CD4-positive, alpha-beta T cell (primary cell): ENCODE data around the gene TRIM50. TPM values are rescaled to one million over a fixed set of nuclear protein-coding genes. Genes with fewer than 3 reads are reported as not detected.
"Not testable (repeated sequence)": the region's sequence is repeated elsewhere in the genome, so short reads cannot be mapped to it uniquely, and the experiment has no call there.

Source experiments
- ATAC-seq: fragments of 200-7000 bp; cut with Tn5 transposase; one replicate; pipeline ENCODE4 v1.10.0; 2022; ENCODE audit warnings: mild to moderate bottlenecking; ENCODE audit not compliant: poor library complexity
- CTCF ChIA-PET: fragments of 350-600 bp; sonication (Branson Sonifier 250); formaldehyde crosslinking; loops from one replicate; lab custom pipeline; 2021; ENCODE audit warnings: antibody characterized with exemption, inconsistent platforms; lab: Charles Lee
- POLR2A ChIA-PET: fragments of 350-600 bp; sonication (Branson Sonifier 250); formaldehyde crosslinking; loops from one replicate; lab custom pipeline; 2021; ENCODE audit warnings: antibody characterized with exemption, inconsistent platforms; lab: Charles Lee
- DNase-seq, 14 experiments: peaks; one replicate each; pipeline ENCODE4 v3.0.0-alpha.2; 2013 to 2020; ENCODE audit warnings: mixed read lengths in 2 of 14
- H3K27ac ChIP-seq, 2 donors: one replicate each; pipeline versions ENCODE4 v1.5.1 to v1.7.0; 2013; ENCODE audit warnings: low read length in 2 of 2, low read depth in 1 of 2, mild to moderate bottlenecking in 1 of 2
- H3K27me3 ChIP-seq, 2 experiments: 1 replicate in 1 of 2; 2 replicates in 1 of 2; pipeline versions ENCODE4 v1.6.1 to v1.7.0; 2013; ENCODE audit warnings: low read length in 2 of 2, control low read depth in 1 of 2, mild to moderate bottlenecking in 1 of 2, moderate library complexity in 1 of 2; ENCODE audit not compliant: insufficient read depth in 2 of 2, control insufficient read depth in 1 of 2
- H3K36me3 ChIP-seq: one replicate; pipeline ENCODE4 v1.6.1; 2013; ENCODE audit warnings: low read length, control low read depth; ENCODE audit not compliant: insufficient read depth
- H3K4me1 ChIP-seq: one replicate; pipeline ENCODE4 v1.6.1; 2013; ENCODE audit warnings: low read length, control low read depth; ENCODE audit not compliant: insufficient read depth
- H3K4me3 ChIP-seq: one replicate; pipeline ENCODE4 v1.5.1; 2013; ENCODE audit warnings: mild to moderate bottlenecking, low read length, moderate library complexity
- H3K9me3 ChIP-seq, 2 experiments: 1 replicate in 1 of 2; 2 replicates in 1 of 2; pipeline versions ENCODE4 v1.6.1 to v1.7.0; 2013; ENCODE audit warnings: low read length in 2 of 2, mild to moderate bottlenecking in 2 of 2, control low read depth in 1 of 2, moderate library complexity in 1 of 2; ENCODE audit not compliant: control insufficient read depth in 1 of 2, insufficient read depth in 1 of 2
- H3K27ac Mint-ChIP-seq: one replicate; pipeline ENCODE4 v1.8.0; 2020; ENCODE audit warnings: mixed read lengths
- H3K27me3 Mint-ChIP-seq: one replicate; pipeline ENCODE4 v1.8.0; 2021; ENCODE audit warnings: mixed read lengths
- H3K36me3 Mint-ChIP-seq: one replicate; pipeline ENCODE4 v1.8.0; 2021; ENCODE audit warnings: low read depth, mixed read lengths
- H3K4me1 Mint-ChIP-seq: one replicate; pipeline ENCODE4 v1.8.0; 2021; ENCODE audit warnings: low read depth, mixed read lengths
- H3K4me3 Mint-ChIP-seq: one replicate; pipeline ENCODE4 v1.8.0; 2020; ENCODE audit warnings: mild to moderate bottlenecking, mixed read lengths
- H3K9me3 Mint-ChIP-seq: one replicate; pipeline ENCODE4 v1.8.0; 2020; ENCODE audit warnings: mixed read lengths
- intact Hi-C, 2 experiments: fragments of 100-400 bp; cut with DNase I in 1 of 2; cut with micrococcal nuclease in 1 of 2; formaldehyde crosslinking; loops; one replicate each; pipeline versions ENCODE4 v1.15.1 to v1.9.0; 2023 to 2025; cut with DNase I, micrococcal nuclease
- total RNA-seq, 174 experiments: library from RNA in 2 of 174; stranded (reverse) in 2 of 174; gene quantifications; one replicate each; pipeline ENCODE4 v1.2.3 and lab custom pipeline; 2021 to 2026
- TF ChIP-seq, protein P1 (sequence below): fragments of 200-600 bp; IDR thresholded peaks from one replicate; pipeline ENCODE4 v1.8.0; 2022; ENCODE audit warnings: antibody characterized with exemption, mild to moderate bottlenecking

The TRIM50 gene
- total RNA-seq, 2 experiments from 2014 or later = 0.17 TPM; not detected in 1

DNA sequence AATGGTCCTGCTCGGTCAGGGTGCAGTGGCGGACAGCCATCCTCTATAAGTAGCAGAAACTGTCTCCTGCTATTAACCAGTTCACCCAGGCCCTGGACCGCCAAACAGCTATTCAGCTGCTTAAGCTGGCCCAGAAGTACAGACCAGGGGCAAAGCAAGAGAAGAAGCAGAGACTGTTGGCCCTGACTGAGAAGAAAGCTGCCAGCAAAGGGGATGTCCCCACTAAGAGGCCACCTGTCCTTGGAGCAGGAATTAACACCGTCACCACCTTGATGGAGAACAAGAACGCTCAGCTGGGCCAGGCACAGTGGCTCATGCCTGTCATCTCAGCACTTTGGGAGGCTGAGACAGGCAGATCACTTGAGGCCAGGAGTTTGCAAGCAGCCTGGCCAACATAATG is 13.6 kb downstream of the TRIM50 start:
- H3K27me3 ChIP-seq = no peaks in the 10 kb centered on the region
- POLR2A ChIA-PET = no interaction called here
- H3K4me1 ChIP-seq = peaks cover 5% of the 10 kb centered on the region
- no peak for DNase-seq
- ATAC-seq = no peak
- no peak overlapping the region for H3K4me3 ChIP-seq
- no peaks in the 10 kb centered on the region for H3K27me3 Mint-ChIP-seq
- intact Hi-C loops = no loop called here
- H3K27ac Mint-ChIP-seq = no peak overlapping the region
- H3K9me3 Mint-ChIP-seq = no peaks in the 10 kb centered on the region
- TF ChIP-seq, protein P1, sequence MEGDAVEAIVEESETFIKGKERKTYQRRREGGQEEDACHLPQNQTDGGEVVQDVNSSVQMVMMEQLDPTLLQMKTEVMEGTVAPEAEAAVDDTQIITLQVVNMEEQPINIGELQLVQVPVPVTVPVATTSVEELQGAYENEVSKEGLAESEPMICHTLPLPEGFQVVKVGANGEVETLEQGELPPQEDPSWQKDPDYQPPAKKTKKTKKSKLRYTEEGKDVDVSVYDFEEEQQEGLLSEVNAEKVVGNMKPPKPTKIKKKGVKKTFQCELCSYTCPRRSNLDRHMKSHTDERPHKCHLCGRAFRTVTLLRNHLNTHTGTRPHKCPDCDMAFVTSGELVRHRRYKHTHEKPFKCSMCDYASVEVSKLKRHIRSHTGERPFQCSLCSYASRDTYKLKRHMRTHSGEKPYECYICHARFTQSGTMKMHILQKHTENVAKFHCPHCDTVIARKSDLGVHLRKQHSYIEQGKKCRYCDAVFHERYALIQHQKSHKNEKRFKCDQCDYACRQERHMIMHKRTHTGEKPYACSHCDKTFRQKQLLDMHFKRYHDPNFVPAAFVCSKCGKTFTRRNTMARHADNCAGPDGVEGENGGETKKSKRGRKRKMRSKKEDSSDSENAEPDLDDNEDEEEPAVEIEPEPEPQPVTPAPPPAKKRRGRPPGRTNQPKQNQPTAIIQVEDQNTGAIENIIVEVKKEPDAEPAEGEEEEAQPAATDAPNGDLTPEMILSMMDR = no peak
- peaks cover 2% of the 10 kb centered on the region for H3K4me1 Mint-ChIP-seq
- H3K36me3 Mint-ChIP-seq = no peaks in the 10 kb centered on the region
- CTCF ChIA-PET = interaction anchor here (1.5 to 2.3 kb wide), 2 partner anchors 10 to 137 kb away, joined by 3 to 6 read pairs; no protein-coding TSS in a partner anchor
- no peaks in the 10 kb centered on the region for H3K9me3 ChIP-seq
- H3K36me3 ChIP-seq = no peaks in the 10 kb centered on the region
- no peak overlapping the region for H3K4me3 Mint-ChIP-seq
- H3K27ac ChIP-seq = no peak overlapping the region

DNA sequence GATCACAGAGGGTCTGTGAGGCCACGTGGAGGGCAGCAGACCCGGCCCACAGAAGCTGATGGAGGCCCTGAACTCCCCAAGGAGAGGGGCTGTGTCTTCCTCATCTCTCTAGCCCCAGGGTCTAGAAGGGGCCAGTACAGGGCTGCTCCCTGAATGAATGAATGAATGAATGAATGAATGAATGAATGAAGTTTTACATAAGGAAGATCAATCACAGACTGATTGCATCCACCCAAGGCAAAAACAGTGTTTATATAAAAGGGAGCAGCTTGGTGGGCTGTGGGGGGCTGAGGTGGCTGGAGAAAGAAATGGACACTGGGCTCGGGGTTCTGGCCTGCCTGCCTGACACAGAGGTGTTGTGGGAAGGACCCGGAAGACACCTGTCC is 14.4 kb downstream of the TRIM50 start:
- peaks cover 5% of the 10 kb centered on the region for H3K36me3 Mint-ChIP-seq
- DNase-seq (no peak), ATAC-seq (no peak)
- ChIA-PET POLR2A (no interaction called here), CTCF (interaction anchor here (1.5 to 2.3 kb wide), 2 partner anchors 10 to 138 kb away, joined by 3 to 6 read pairs; no protein-coding TSS in a partner anchor)
- no peaks in the 10 kb centered on the region for H3K9me3 Mint-ChIP-seq
- peaks cover 9% of the 10 kb centered on the region for H3K4me1 Mint-ChIP-seq
- Histone ChIP-seq H3K9me3 (no peaks in the 10 kb centered on the region), H3K36me3 (no peaks in the 10 kb centered on the region), H3K4me1 (peaks cover 11% of the 10 kb centered on the region), H3K27me3 (no peaks in the 10 kb centered on the region), H3K27ac (no peak overlapping the region), H3K4me3 (no peak overlapping the region)
- intact Hi-C loops = no loop called here
- H3K4me3 Mint-ChIP-seq = no peak overlapping the region
- no peak overlapping the region for H3K27ac Mint-ChIP-seq
- H3K27me3 Mint-ChIP-seq = no peaks in the 10 kb centered on the region
- TF ChIP-seq, protein P1 = no peak

DNA sequence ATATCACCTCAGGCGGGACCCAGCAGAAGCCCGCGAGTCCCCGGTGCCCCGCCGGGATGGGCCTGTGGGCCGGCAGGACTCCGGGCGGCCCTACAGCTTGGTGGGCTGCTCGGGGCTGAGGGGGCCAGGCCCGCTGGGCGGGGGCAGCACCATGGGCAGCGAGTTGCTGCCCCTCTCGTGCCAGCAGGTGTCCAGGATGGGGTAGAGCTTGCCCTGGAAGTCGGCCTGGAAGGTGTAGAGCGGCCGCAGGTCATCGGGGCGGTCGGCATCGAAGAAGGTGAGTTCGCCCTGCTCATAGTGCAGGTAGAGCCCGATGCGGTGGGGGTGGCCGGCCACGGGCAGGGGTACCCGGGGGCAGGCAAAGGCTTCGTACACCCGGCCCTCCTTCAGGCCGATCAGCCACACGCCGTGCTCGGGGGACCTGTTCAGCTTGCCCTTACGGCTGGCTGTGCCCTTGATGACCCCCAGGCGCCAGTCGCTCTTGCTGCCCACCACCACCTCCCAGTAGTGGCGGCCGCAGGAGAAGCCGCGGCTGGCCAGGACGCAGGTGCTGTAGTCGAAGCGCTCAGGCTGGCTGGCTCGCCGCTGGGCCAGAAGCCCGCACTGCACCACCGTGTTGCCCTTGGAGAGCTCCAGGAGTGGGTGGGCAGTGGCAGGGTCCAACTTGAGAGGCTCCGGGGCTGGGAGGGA is 14.9 kb downstream of the TRIM50 start:
- Mint-ChIP-seq H3K27ac (no peak overlapping the region), H3K4me1 (peaks cover 14% of the 10 kb centered on the region), H3K9me3 (no peaks in the 10 kb centered on the region), H3K4me3 (no peak overlapping the region), H3K36me3 (peaks cover 9% of the 10 kb centered on the region), H3K27me3 (no peaks in the 10 kb centered on the region)
- Histone ChIP-seq H3K36me3 (no peaks in the 10 kb centered on the region), H3K4me3 (no peak overlapping the region), H3K4me1 (peaks cover 15% of the 10 kb centered on the region), H3K27me3 (no peaks in the 10 kb centered on the region), H3K9me3 (no peaks in the 10 kb centered on the region), H3K27ac (no peak overlapping the region)
- ChIA-PET POLR2A (no interaction called here), CTCF (interaction anchor here (1.5 to 2.3 kb wide), 2 partner anchors 11 to 139 kb away, joined by 3 to 6 read pairs; no protein-coding TSS in a partner anchor)
- intact Hi-C loops = no loop called here
- no peak for ATAC-seq
- DNase-seq = no peak
- TF ChIP-seq, protein P1 = no peak

DNA sequence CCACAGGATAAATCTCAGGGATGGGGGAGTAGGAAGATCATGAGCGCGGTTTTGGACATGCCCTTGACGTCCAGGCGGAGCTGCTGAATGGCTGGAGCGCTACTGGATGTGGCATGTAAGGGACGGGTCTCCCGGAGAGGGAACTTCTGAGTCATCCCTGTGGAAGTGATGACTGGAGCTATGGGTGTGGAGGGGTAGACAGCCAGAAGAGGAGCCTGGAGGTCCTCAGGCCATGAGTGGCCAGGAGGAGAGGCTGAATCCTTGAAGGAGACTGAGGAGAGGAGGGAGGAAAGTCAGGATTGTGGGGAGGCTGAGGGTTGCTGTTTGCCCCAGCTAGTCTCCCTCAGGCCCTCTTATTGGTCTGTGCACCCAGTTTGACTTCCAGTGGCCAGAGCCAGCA is 16.5 kb downstream of the TRIM50 start:
- H3K4me3 ChIP-seq, H3K27me3 ChIP-seq, H3K27ac ChIP-seq, DNase-seq, H3K9me3 ChIP-seq, POLR2A ChIA-PET, CTCF ChIA-PET, ATAC-seq, H3K27ac Mint-ChIP-seq, intact Hi-C loops, H3K4me3 Mint-ChIP-seq, H3K27me3 Mint-ChIP-seq, H3K9me3 Mint-ChIP-seq: not testable (repeated sequence)
- Histone ChIP-seq H3K36me3 (peaks cover 13% of the 10 kb centered on the region), H3K4me1 (peaks cover 24% of the 10 kb centered on the region)
- peaks cover 30% of the 10 kb centered on the region for H3K4me1 Mint-ChIP-seq
- peaks cover 24% of the 10 kb centered on the region for H3K36me3 Mint-ChIP-seq
